Stimulated activated CD8-positive, alpha-beta memory T cell treated with anti-CD3 and anti-CD28 coated beads, Interleukin-15, amount 100 ng/mL, for 1 hour (primary cell): ENCODE measurements around the gene PCNX2.
"Not testable (repeated sequence)": the region's sequence is repeated elsewhere in the genome, so short reads cannot be mapped to it uniquely, and the experiment has no call there.

ENCODE experiments used
- DNase-seq: peaks from one replicate; pipeline ENCODE4 v3.0.0-alpha.2; 2020; ENCODE audit warnings: low read depth

The PCNX2 gene

GRCh38 chr1:233097959-233098580 lies 197.5 kb downstream of the PCNX2 start:
- no peak for DNase-seq

GRCh38 chr1:233097546-233097945 lies 198.0 kb downstream of the PCNX2 start:
- DNase-seq: no peak

DNA sequence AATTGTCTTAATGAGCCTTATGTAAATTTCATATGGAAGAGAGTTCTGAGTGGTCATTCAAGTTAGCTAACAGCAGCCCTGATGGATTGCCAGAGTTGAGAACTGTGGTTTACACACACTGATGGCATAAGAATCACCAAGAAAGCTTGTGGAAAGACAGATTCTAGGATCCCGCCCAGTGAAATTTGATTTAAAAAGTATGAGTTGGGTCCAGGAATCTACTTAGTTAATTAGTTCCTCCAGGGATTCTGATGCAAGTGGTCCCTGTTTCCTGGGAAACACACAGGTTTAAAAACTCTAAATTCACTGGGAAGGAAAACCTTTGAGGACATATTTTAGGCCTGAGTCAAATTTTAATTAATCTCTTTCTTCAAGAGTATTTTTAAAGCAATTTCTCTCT lies 200.8 kb downstream of the PCNX2 start:
- DNase-seq: no peak

GRCh38 chr1:233094269-233094668 lies 201.3 kb downstream of the PCNX2 start:
- no peak for DNase-seq

DNA sequence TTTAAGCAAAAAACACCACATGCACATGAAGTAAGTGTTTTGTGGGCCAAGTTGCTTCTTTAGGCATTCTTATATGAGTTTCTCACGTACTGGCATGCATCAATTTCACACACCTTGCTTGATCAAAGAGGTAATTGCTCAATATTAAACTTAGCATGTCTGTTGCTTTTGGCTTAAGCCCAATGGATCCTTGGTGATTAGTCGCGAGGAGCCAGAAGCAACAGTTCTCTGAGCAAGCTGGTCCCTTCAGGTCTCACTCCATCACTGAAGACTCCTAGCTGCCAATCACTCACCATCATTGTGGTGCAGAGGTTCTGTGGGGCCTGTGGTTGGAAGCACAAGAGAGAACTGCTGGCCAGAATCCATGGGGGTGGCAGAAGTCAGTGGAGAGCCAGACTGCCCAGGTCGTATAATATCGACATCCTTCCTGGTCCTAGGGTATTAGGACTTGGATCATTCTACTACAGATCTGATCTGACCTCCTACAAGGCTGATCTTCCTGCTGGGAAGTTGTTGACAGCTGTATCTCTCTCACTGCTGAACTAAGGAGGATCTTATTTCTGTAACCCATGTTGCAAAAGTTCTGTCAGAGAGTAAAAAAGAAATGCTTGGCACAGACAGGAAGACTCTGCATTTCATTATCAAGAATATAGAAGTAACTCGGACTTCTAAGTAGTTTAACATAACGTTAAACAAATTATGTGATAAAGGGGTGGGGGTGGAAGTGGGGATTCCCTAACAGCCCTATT lies 204.6 kb downstream of the PCNX2 start:
- no peak for DNase-seq

DNA sequence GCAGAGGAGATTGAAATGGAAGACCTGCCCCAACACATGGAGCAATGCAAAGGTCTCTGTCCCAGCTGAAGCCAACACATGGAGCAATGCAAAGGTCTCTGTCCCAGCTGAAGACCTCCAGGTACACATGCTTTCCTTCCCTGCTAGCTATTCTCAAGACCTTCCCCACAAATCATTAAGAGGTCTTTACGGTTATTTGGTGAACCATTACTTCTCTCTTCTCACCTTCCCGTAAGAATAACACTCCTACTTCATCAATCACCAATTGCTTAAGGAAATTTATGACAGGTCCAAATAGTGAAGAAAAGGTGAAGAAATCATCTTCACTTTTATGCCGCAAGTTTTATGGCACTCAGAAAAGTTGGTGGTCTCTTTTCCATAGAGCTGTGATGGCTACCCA lies 206.3 kb downstream of the PCNX2 start:
- DNase-seq: no peak

GRCh38 chr1:233088613-233089012 lies 206.9 kb downstream of the PCNX2 start:
- no peak for DNase-seq

- no peak for DNase-seq
These were observed 208.3 kb downstream of the PCNX2 start for GRCh38 chr1:233086961-233087881.

DNA sequence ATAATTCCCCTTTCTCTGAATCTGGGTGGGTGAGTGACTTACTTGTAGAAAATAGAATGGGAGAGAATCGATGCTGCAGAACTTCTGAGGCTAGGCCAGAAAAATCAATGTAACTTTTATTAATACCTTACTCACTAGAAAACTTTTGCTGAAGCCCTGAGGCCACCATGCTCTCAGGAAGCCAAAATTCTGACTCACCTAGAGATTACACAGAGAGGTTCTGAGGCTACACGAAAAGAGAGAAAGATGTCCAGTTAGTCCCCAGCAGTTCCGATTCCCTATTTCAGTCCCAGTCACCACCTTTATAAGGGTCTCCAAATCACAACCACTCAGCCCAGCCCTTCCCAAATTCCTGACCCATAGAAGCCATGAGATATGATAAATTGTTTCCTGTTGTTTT lies 210.0 kb downstream of the PCNX2 start:
- no peak for DNase-seq

GRCh38 chr1:233082778-233083550 lies 212.6 kb downstream of the PCNX2 start:
- DNase-seq: no peak

- DNase-seq: no peak
These were observed 213.8 kb downstream of the PCNX2 start for GRCh38 chr1:233081735-233082134.

- DNase-seq: not testable (repeated sequence)
These were observed 214.7 kb downstream of the PCNX2 start for GRCh38 chr1:233080827-233081226.

- no peak for DNase-seq
These were observed 215.2 kb downstream of the PCNX2 start for GRCh38 chr1:233080286-233080685.

DNA sequence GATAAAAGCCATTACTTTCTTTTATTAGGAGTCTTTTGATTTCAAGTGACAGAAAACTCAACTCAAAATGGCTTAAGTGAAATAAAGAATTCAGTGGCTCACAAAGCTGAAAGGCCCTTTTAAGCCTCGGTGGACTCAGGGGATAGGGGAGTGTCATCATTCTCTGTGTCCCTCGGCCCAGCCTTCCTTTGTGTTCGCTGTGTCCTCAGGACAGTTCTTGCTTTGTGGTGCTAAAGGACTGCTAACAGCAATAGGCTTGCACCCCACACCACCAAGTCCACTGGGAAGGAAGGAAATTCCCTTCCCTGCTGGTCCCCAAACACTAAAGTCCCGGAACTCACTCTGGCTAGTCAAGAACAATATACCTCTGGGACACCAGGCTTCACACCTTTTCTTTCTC lies 216.0 kb downstream of the PCNX2 start:
- no peak for DNase-seq

GRCh38 chr1:233078396-233078795 lies 217.1 kb downstream of the PCNX2 start:
- no peak for DNase-seq

DNA sequence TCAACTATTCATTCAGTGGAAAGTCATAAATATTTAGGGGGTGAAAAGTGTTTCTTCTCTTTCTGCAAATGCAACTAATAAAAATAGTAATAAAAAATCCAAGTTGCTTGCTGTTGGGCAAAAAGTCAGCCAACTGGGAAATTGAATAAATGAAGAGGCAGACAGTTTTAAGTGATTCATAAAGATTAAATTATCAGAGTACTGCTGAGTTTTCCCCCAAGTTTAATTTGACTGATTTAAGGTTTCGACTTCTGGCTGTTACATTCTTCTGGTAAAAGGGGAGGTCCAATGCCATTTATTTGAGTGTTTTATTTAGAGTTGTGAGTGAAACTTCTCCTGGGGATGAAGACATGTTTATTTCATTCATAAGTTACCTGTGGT lies 219.6 kb downstream of the PCNX2 start:
- DNase-seq: no peak

GRCh38 chr1:233066087-233066486 lies 229.4 kb downstream of the PCNX2 start:
- no peak for DNase-seq

- DNase-seq: no peak
These were observed 229.8 kb downstream of the PCNX2 start for GRCh38 chr1:233065685-233066084.

DNA sequence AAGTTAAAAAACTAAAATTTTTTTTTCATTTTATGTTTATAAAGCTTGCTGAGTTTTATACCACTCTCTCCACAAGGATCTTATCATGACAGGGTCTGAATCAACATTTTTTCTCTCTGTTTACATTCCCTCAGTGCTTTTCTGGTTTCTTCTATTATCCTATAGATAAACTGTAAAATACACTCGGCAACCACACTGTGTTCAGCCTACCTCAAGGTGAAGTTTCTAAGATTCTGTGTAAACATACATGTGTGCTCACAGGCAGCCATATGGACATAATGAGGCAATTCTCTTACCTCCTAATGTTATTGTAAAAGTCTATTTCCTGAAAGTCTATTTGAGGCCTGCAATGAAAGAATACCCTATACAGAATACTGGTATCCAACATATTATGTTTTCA lies 230.5 kb downstream of the PCNX2 start:
- no peak for DNase-seq

DNA sequence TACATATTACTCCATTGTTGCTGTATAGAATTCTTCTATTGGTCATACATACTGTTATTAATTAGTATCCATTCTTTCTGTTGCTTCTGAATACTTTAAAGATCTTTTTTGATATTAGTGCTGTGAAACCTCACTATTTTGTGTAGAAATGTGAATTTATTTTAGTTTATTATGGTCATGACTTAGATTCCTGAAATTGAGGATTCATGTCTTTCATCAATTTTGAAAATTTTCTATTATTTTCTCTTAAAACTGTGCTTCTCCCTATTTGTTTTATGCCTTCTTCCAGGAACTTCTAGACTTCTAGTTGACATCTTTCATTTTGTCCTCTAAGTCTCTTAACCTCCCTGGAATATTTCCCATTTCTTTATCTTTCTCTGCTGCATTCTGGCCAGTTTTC lies 232.1 kb downstream of the PCNX2 start:
- DNase-seq: no peak

GRCh38 chr1:233061265-233061664 lies 234.3 kb downstream of the PCNX2 start:
- no peak for DNase-seq

DNA sequence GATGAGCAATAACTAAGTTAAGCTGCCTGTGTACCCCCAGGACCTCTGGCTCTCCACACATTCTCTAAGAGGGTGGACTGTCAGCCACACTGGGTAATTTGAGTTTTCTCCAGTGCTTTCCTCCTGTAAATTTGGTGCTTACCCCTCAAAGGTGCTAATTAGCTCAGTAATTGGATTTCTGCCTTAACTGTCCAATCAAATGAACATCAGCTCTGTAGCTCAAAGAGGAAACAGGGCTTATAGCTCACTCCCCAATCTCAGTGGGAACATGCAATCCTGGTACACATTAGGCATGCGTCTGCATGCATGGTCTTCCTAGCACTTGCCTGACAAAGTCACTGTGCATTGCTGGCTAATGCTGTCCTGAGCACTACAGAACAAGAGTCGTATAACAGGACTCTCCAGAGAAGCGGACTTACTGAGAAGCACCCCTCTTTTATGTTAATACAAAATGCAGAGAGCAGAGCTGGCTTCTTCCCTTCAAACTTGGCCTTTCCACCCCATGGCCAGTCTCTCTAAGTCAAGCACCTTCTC lies 235.0 kb downstream of the PCNX2 start:
- DNase-seq: no peak
